ENCODE measurements around the gene B3GALT6.

Gene B3GALT6

DNA sequence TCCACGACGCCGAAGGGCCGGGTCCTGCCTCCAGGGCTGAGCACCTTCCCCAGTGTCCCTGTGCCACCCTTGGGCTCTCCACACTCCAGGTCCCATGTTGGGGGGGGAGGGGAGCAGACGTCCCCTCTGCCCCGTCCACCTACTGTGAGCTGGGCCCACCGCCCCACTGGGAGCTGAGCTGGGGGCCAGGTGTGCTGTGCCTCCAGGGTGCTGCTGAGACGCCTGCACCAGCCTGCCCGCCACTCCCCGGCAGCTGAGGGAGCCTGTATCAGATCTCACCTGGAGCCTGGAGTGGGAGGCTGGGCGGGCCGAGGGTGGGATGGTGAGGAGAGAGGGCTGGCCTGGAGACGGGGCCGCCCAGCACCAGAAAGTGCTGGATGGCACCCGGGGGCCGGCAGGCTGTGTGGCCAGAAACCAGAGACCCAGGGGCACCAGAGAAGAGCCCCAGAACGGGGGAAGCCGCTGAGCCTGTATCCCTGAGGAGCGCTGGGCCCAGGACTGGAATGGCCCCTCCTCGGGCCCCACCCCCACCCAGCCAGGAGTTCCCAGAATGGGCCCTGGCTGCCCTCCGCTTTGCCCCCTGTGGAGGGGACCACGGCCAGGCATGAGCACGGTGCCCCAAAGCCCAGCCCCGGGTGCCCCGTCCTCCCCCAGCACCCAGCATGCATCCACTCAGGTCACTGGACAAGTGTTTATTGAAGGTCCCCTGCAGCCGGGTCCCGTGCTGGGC lies 29.0 kb upstream of the B3GALT6 start:
- DNase-seq = no peak

DNA sequence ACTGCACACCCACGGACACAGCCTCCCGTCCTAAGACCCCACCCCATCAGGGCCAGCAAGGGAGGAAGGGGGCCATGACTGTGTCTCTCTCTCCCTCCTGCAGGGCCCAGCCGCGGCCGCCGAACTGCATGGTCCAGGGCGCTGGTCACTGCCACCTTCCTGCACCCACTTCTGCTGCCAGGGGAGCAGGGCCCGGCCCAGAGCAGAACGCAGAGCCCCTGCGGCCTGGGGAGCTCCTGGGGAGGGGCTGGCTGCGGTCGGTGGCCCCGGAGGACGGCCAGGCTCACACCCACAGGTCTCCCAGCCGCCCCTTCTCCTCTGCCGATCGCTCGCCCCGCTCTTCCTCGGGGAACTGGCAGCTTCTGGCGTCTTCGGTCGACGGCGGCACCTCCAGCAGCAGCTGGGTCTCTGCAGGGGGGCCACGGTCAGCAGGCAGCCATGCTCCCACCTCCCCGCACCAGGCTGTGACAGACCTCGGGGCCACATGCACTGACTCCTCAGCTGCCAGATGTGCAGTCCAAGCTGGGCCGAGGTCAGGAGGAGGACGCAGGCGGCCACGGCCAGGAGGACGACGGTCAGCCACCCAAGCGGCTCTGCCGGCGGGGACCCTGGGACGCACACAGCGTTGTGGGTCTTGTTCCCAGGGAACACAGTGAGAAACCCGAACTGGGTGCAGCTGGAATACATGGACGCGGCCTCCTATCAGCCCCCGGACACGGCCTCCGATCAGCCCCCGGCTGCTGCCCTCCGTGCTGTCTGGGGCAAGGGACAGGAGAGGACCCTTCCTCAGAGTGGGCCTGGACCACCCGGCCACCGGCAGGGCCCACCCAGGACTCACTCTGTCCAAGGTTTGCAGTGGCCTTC lies 28.2 kb upstream of the B3GALT6 start:
- no peak for DNase-seq

DNA sequence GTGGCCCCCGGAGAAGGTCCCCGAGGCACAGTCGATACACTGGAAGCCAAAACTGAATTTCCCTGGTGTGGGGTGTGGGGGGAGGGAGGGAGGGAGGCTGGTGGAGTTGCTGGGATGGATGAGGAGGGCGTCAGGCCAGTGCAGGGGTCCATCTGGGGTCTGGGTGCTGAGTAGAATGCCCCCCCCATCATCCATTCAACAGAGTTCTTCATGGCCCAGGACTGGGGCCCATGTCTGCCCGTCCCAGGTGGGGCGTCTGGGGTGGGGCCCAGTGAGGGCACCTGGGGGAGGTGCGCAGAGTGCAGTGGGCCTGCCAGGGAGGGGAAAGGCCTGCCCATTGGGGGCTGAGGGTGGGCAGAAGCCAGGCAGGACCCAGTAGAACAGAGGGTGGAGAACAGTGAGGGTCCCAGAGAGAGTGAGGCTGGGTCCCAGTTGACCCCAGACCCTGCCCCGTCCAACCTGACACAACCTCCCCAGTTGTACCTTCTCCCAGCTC lies 27.6 kb upstream of the B3GALT6 start:
- no peak for DNase-seq

DNA sequence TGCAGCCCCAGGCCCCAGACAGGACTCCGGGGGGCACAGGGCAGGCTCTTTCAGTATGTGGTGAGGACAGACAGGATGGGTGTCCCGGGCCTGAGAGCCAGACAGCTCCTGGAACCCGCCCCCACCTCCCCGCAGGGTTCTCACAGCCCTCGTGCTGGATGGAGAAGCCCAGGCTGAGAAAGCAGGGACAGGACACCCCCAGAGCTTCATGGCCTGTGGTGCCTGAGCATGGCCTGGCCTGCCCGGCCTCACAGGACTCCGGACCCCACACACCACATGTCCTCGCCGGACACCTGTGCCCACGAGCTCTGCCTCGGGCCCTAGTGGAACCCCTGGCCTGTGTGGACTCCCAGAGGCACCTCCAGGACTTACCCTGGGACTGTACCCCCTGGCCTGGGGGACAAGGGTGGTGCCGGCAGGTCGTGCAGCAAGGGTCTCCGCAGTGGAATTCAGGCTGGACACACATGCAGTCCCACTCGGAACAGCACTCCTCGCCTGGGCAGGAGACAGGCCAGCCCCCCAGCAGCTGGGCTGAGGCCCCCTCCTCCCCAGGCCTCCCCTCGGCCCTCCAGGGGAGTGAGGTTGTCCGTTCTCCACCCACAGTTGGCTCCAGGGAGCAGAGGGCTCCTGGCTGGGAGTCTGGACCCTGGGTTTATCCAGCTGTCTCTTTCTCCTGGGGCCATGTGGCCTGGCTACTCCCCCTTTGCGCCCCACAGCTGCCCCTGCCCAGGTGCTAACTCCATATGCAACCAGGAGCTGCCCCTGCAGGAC lies 26.9 kb upstream of the B3GALT6 start:
- no peak for DNase-seq

DNA sequence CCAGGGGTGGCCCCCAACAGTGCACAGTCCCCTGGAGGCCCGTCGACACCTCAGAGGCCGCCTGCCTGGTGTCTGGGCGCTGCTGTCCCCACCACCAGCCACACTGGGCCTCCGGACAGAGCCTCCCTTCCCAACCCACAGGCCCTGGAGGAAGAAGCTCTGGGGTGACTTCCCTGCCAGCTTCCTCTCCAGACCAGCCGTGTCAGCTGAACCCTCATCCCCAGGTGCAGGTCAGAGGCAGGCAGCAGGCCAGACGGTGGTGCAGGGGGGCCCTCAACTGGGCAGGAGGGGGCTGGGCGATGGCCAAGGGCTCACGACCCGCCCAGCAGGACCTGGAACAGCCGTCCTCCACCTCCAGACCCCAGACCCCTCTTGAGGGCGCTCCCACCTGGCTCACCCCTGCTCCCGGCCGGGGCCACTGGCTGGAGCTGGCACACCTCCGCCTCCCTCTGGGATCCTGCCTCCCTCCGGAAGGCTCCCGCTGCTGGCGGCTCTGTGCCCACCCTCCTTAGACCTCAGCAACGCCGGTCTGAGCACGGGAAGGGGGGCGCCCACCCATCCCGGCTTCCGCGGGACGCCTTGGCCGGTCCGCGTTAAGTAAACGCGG lies 26.2 kb upstream of the B3GALT6 start:
- DNase-seq = no peak

DNA sequence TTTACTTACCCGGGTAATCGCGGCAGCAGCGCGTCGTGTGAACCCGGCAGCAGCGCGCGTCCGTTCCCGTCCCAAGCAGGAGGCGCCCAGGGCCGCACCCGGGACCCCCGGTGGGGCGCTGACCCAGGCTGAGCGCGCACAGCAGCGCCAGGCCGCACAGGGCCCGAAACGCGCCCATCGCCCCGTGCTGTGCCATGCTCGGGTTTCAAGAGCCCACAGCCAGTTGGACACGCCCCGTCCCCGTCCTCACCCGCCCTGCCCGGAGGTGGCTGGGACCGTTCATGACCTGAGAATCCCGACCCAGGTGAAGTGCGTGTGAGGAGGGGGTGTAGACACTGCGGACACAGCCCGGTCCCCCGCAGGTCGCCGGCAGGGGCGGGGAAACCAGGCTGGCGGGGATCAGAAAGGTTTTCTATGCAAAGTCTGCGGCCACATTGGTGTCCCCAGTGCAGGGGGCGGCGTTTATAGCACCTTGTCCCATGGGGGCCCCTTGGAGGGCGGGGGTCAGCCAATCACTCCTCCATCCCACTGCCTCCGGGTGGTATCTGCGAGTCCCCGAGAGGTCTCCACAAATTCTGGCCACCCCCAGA lies 25.6 kb upstream of the B3GALT6 start, which contains the start of gene TNFRSF18:
TNFRSF18 (minus strand) TSS at position 217 of the 590 bp plus-strand sequence; CDS start at position 196, 21 bp downstream.
- DNase-seq = peak; percentile 65

DNA sequence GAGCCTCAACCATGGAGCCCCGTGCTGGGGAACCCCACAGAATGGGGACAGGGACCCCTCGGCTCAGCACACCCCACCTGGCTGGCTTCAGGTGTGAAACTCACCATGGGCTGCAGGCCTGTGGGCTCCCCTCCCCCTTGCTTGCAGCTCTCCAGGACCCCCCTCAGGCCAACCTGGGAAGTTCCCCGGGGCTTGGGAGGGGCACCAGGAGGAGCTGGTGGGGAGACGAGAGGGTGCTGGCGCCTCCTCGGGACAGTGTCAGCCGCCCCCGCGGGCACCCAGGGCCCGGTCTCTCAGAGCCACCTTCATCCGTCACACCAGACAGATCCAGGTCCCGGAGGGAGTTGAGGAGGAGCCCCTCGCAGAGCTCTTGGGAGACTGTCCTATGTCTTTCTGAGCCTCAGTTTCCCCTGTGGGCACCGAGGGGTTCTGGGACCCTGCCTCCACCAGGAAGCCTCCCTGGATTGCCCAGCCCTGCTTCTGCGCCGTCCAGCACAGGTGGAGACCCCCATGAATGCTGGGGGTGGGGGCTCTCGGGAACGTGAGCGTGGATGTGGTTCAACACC lies 25.0 kb upstream of the B3GALT6 start:
- no peak for DNase-seq

DNA sequence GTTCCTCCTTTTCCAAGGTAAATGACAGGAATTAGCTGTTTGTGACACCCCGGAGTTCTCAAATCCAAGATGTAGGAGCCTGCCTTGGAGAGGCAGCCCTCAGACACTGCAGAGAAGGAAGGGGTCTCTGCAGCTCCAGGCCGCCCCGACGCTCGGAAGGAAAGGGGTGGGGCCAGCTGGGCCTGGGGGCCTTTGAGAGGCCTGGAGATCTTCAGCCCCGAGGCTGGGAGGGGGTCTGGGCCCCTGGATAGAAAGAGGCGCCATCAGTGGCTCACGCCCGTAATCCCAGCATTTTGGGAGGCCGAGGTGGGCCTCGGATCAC lies 24.5 kb upstream of the B3GALT6 start:
- DNase-seq = no peak

DNA sequence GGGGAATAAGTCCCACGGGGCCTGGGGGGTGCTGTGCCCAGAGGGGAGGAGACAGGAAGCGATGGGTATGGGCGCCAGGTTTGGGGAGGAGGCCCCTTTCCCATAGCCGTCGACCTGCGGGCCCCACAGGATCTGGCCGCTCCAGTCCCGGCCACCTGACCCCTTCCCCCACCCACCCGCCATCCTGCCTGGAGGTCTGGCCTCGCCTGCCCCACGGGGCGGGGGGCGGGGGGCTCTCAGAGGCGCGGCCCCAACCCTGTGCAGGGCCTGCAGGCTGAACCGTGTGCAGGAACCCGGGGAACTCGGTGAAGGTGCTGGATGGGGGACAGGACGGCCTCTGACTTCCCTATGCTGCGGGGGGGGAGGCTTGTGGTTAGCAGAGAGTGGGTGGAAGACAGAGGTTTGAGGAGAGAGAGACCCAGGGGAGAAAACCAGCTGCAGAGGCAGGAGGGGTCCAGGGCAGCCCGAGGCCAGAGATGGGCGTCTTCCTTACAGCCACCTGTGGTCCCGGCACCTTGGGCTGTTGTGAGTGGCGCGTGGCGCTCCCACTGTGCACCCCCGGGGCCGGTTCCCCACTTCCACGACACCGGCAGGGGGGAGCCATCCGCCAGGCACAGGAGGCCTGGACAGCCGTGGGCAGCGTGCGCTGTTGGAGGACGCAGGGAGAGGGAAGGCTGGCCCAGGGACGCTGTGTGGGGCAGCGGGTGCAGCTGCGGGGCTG lies 23.2 kb upstream of the B3GALT6 start:
- peak; percentile 64 for DNase-seq

DNA sequence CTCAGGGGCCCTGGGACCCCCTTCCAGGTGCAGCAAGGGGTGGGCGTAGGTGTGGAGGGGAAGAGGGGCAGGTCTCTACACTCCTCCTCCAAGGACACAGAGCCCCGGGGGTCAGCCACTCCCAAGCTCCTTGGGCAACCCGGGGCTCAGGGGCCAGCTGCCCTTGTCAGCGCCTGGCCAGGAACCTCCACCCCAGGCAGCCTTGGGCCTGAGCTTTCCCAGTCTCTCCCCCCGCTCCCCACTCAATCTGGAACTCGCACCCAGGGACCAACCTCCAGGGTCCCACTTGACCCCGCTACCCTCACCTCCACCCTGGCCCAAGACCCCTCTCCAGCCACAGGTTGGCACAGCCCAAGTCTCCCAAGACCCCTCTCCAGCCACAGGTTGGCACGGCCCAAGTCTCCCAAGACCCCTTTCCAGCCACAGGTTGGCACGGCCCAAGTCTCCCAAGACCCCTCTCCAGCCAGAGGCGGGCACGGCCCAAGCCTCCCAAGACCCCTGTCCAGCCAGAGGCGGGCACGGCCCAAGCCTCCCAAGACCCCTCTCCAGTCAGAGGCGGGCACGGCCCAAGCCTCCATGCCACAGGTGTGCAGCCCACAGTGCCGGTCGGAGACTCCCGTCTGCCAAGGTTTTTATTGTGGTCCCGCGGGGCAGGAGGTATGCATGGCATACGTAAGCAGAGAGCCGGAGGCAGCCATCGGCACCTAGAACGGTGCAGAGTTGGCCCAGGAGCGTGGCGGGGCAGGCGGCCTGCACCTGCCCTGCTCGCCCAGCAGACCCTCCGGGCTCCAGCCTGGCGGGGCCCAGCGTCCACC lies 21.1 kb upstream of the B3GALT6 start:
- no peak for DNase-seq

DNA sequence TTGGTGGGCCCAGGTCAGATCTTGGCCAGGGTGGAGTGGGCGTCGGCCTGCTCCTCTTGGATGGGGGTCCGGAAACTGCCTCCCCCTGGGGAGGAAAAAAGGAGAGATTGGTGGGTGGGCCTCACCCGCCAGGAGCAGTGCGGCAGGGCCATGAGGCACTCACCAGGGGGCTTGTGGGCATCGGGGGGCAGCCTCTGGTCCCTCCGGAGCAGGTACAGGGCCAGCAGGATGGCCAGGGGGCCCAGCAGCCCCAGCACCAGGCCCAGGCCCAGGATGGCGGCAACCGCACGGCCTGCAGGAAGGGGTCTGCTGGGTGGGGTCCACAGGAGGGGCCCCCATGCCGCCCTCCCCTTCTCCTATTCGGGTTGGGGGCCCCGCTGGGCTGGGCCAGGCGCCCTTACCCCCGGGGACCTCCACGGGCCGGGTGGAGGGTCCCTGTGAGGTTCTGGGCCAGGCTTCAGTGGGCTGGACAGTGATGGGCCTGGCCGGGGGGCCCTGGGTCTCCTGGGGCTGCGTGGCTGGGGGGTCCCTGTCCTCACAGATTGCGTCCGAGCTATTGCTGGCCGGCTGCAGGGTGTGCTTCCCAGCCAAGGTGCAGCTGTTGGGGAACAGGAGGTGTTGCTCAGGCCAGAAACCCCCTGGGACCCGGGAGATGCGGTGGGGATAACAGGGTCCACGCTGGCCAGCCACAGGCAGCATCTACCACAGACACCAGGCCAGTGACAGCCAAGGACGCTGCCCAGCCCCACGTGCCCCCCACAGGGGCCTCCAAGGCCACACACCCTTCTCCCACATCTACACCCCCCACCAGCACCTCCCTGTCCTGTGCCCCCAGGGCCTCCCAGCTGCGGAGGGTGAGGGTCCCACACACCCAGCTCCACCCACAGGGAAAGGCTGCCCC lies 20.2 kb upstream of the B3GALT6 start:
- no peak for DNase-seq

DNA sequence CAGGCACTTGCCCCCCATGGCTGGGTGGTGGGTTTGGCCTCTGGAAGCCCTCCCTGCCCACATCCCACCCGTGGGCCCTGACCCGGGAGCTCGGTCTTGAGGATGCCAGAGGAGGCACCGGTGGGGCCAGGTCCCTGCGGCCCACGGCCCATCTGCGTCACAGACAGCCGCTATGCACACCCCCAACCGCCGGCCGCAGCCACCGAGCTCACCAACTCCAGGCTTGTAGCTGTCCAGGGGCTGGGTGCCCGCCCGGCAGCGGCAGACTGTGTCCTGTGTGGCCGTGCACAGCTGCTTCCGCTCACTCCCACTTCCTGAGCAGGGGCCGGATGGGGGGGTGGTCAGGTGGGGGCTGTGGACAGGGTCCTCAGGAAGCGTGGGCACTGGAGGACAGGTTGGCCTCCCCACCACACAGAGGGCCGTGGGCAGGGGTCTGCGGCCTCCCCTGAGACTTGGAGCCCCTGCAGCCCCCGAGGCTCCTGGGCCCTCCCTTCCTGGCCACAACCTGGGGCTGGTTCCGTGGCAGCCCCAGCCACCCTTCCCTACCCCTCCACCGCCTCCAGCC lies 19.2 kb upstream of the B3GALT6 start:
- peak; percentile 51 for DNase-seq

DNA sequence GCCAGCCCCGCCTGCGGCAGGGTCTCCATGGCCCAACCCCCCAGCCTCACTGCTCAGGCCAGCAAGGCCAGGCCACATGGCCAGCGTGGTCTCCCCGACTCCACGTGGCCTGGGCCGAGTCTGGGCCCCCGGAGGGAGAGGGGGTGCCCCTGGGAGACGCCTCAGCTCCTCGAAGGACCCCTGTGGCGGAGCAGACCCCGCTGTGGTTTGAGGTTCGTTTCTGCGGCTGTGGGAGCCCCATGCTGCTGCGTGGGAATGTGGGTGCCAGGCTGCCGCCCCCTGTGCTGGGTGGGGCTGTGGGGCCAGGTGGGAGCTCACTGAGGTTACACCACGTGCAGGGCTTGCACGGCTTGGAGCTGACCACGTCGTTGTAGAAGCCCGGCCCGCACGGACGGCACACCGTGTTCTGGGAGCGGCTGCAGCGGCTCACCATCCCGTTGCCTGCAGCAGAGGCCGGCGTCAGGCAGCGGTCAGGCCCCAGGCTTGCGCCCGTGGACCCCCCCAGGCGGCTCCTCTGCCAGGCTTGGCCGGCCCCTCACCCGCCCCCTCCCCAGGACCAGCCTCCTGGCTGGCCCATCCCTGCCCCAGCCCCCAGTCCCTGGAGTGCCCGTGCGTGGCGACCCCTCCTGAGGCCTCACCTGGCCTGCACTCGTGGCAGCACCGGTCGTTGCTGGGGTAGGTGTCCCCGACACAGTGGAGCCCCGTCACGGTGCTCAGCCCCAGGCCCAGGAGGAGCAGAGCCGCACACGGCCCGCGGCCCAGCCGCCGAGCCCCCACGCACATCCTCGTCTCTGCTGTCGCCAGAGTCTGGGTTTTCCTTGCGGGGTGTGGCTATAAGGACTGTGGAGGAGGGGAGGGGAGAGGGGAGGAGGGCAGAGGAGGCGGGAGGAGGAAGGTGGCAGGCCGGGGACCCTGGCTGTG lies 18.4 kb upstream of the B3GALT6 start, which contains the start of gene TNFRSF4:
TNFRSF4 (minus strand) TSS at position 809 of the 921 bp plus-strand sequence; CDS start at position 783, 26 bp downstream.
- DNase-seq = peak; percentile 69

DNA sequence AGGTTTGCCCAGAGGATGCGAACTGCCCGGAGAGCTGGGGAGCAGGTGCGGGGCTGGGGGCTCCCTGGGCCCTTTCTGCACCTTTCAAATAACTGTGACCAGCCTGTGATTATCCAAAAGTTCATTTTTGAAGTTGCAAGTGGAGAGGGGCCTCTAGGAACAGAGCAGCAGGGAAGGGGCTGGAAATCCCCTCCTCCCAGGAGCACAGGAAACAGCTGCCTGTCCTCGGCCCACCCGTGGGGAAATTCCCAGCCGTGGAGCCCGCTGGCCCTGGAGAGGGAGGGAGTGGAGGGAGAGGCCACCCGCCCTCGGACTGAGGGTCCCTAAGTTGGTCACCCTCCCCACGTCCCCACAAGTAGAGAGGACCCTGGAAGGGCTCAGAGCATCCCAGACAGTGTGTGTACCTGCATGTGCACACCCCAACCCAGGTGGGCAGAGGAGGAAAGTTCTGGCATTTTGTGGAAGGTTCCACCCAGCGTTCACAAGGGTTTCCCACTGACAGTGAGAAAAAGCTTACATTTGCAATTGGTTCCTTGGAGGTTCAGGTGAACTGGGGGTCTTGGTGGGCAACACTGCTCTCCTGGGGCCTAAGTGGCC lies 16.9 kb upstream of the B3GALT6 start:
- peak; percentile 34 for DNase-seq

DNA sequence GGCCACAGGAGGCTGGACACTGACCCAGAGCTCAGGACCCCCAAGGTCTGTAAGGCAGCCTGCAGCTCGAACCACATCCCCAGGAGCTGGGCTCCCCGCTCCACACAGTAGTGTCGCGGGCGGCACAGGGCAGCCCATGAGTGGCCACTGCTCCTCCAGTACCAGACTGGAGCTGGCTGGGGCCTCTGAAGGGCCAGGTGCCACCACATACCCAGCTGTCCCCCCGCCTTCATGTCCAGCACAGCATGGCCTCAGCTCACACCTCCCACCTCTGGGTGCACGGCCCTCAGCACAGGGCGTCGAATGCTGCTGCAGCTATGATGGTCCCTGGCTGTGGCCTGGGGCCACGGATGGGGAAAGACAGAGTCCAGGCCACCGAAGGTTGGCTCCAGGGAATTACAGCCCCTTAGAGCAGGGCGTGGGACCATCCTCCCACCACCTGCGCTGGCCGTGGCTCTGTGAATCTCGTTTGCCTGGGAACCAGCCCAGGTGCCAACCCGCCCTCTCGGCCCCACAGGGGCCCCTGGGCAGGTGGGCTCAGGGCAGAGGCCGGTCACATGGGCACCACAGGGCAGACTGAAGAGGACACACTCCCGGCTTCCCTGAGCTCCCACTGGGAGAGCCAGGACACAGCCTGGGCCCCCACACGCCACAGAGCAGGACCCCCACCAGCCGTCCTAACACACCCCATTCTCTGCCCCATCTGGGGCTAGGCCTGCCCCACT lies 16.0 kb upstream of the B3GALT6 start:
- DNase-seq = no peak

DNA sequence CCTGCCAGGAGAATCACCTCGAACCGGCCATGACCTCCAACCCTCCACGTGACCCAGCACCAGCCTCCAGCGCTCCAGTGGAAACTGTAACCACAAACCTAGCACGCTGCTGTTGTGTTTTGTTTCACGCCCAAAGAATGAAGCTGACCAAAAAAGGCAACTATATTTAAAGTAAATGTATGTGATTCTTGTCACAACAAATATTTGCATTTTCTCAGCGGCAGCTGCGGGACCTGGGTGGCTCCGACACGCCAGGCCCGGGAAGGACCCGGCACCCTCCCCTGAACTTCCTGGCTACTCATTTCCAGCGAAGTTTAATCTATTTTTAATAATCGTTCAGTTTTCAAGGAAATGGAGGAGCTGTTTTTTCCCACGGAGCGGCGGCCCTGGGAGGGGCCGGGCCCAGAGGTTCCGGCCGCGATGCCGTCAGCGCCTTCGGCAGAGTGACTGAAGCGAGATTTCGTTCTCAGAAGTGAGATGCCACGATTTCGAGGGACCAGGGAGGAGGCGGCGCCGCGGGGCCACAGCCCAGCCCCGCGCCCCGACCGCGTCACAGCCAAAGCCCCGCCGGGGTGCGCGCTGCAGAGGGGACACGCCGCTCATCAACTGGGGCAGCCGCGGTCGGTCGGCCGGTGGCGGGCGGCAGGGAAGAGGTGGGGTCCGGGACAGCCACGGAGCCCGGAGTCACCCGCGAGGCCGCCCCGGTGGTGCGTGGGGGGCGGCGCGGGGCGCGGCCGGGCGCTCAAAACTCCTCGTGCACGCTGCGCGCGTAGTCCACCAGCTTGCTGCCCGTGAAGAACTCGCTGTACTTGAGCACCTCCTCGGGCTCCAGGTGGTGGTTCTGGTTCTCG lies 15.0 kb upstream of the B3GALT6 start:
- DNase-seq = no peak
